Activated CD8-positive, alpha-beta memory T cell treated with anti-CD3 and anti-CD28 coated beads, Interleukin-2, amount 10 ng/mL, durations not matched to agents 7 days and 5 days (primary cell): ENCODE results near the gene CBX4. TPM values are rescaled to one million over a fixed set of nuclear protein-coding genes. Genes with fewer than 3 reads are reported as not detected.

Experiments
- ATAC-seq: fragments of 150-1000 bp; cut with Tn5 transposase; one replicate; pipeline ENCODE4 v1.10.0; 2021; ENCODE audit warnings: moderate library complexity
- CTCF ChIA-PET: fragments of 350-600 bp; sonication (Branson Sonifier 250); formaldehyde crosslinking; loops from one replicate; lab custom pipeline; 2021; ENCODE audit warnings: antibody characterized with exemption; lab: Charles Lee
- DNase-seq: peaks from one replicate; pipeline ENCODE4 v3.0.0-alpha.2; 2020
- H3K27ac Mint-ChIP-seq: one replicate; pipeline ENCODE4 v1.8.0; 2021; ENCODE audit warnings: mild to moderate bottlenecking, mixed read lengths
- H3K27me3 Mint-ChIP-seq: one replicate; pipeline ENCODE4 v1.8.0; 2021; ENCODE audit warnings: mixed read lengths
- H3K36me3 Mint-ChIP-seq: one replicate; pipeline ENCODE4 v1.8.0; 2021; ENCODE audit warnings: mild to moderate bottlenecking, mixed read lengths
- H3K4me1 Mint-ChIP-seq: one replicate; pipeline ENCODE4 v1.8.0; 2021; ENCODE audit warnings: mixed read lengths
- H3K4me3 Mint-ChIP-seq: one replicate; pipeline ENCODE4 v1.8.0; 2021; ENCODE audit warnings: mild to moderate bottlenecking, moderate library complexity, mixed read lengths
- H3K9me3 Mint-ChIP-seq: one replicate; pipeline ENCODE4 v1.8.0; 2022; ENCODE audit warnings: low read depth, mixed read lengths
- total RNA-seq, 2 experiments: library from RNA; stranded (reverse); gene quantifications; one replicate each; pipeline ENCODE4 v1.2.3, GENCODE V29; 2021

The CBX4 gene
- total RNA-seq, 2 experiments from 2014 or later, result 28.3 to 36.7 TPM

GRCh38 chr17:79815836-79816461 lies 23.3 kb downstream of the CBX4 start:
- peaks cover 15% of the 10 kb centered on the region for H3K4me1 Mint-ChIP-seq
- H3K27ac Mint-ChIP-seq, result no peak overlapping the region

GRCh38 chr17:79814974-79815835 lies 24.0 kb downstream of the CBX4 start:
- H3K36me3 Mint-ChIP-seq, result no peaks in the 10 kb centered on the region
- H3K4me3 Mint-ChIP-seq, result no peak overlapping the region
- H3K9me3 Mint-ChIP-seq, result no peaks in the 10 kb centered on the region
- no peak overlapping the region for H3K27ac Mint-ChIP-seq
- ATAC-seq, result no peak
- H3K27me3 Mint-ChIP-seq, result peaks cover 67% of the 10 kb centered on the region
- CTCF ChIA-PET, result interaction anchor here (0.9 to 5.7 kb wide), 6 partner anchors 9 to 30 kb away, joined by 3 to 51 read pairs (median 4); no protein-coding TSS in a partner anchor
- no peak for DNase-seq
- H3K4me1 Mint-ChIP-seq, result peaks cover 20% of the 10 kb centered on the region

More at GRCh38 chr17:79815836-79816461, 23.3 kb downstream of the CBX4 start:
- Mint-ChIP-seq H3K4me3 (no peak overlapping the region), H3K36me3 (no peaks in the 10 kb centered on the region), H3K27me3 (peaks cover 68% of the 10 kb centered on the region), H3K9me3 (no peaks in the 10 kb centered on the region)
- DNase-seq (no peak), ATAC-seq (no peak)
- CTCF ChIA-PET, result interaction anchor here (2.7 to 5.7 kb wide), 3 partner anchors 14 to 28 kb away, joined by 14 to 51 read pairs (median 16); partner anchors contain the start of gene CBX4

GRCh38 chr17:79814127-79814973 lies 24.9 kb downstream of the CBX4 start:
- CTCF ChIA-PET, result interaction anchor here (0.9 to 5.7 kb wide), 9 partner anchors 10 to 30 kb away, joined by 3 to 51 read pairs (median 4); partner anchors contain the start of gene CBX4
- Mint-ChIP-seq H3K4me1 (peaks cover 21% of the 10 kb centered on the region), H3K4me3 (no peak overlapping the region), H3K9me3 (no peaks in the 10 kb centered on the region), H3K36me3 (no peaks in the 10 kb centered on the region), H3K27ac (no peak overlapping the region), H3K27me3 (peaks cover 62% of the 10 kb centered on the region)
- DNase-seq, result no peak
- ATAC-seq, result no peak

GRCh38 chr17:79813297-79814126 lies 25.7 kb downstream of the CBX4 start:
- Mint-ChIP-seq H3K9me3 (no peaks in the 10 kb centered on the region), H3K4me3 (no peak overlapping the region), H3K4me1 (peaks cover 24% of the 10 kb centered on the region), H3K27me3 (peaks cover 62% of the 10 kb centered on the region), H3K36me3 (no peaks in the 10 kb centered on the region), H3K27ac (no peak overlapping the region)
- ATAC-seq (no peak), DNase-seq (no peak)
- CTCF ChIA-PET, result interaction anchor here (0.9 to 7.0 kb wide), 8 partner anchors 12 to 195 kb away, joined by 3 to 51 read pairs (median 9); partner anchors contain the start of gene CBX4

GRCh38 chr17:79812353-79813258 lies 26.6 kb downstream of the CBX4 start:
- H3K4me3 Mint-ChIP-seq, result no peak overlapping the region
- no peak for ATAC-seq
- H3K27ac Mint-ChIP-seq, result no peak overlapping the region
- H3K4me1 Mint-ChIP-seq, result peaks cover 24% of the 10 kb centered on the region
- no peak for DNase-seq
- CTCF ChIA-PET, result interaction anchor here (0.8 to 7.0 kb wide), 9 partner anchors 9 to 196 kb away, joined by 3 to 51 read pairs (median 7); partner anchors contain the start of gene CBX4
- H3K27me3 Mint-ChIP-seq, result peaks cover 62% of the 10 kb centered on the region
- H3K9me3 Mint-ChIP-seq, result no peaks in the 10 kb centered on the region
- H3K36me3 Mint-ChIP-seq, result no peaks in the 10 kb centered on the region

GRCh38 chr17:79811868-79812352 lies 27.3 kb downstream of the CBX4 start:
- ATAC-seq (no peak), DNase-seq (no peak)
- H3K36me3 Mint-ChIP-seq, result no peaks in the 10 kb centered on the region
- peak overlapping the region; percentile 46 for H3K27ac Mint-ChIP-seq
- no peak overlapping the region for H3K4me3 Mint-ChIP-seq
- H3K4me1 Mint-ChIP-seq, result peaks cover 24% of the 10 kb centered on the region
- H3K9me3 Mint-ChIP-seq, result no peaks in the 10 kb centered on the region
- CTCF ChIA-PET, result interaction anchor here (0.7 to 7.0 kb wide), 10 partner anchors 10 to 66 kb away, joined by 3 to 51 read pairs (median 7); partner anchors contain the start of genes CBX4 and CBX8
- H3K27me3 Mint-ChIP-seq, result peaks cover 63% of the 10 kb centered on the region

- Mint-ChIP-seq H3K4me3 (no peak overlapping the region), H3K27ac (peak overlapping the region; percentile 46), H3K36me3 (no peaks in the 10 kb centered on the region), H3K9me3 (no peaks in the 10 kb centered on the region), H3K27me3 (peaks cover 63% of the 10 kb centered on the region), H3K4me1 (peaks cover 24% of the 10 kb centered on the region)
- CTCF ChIA-PET, result interaction anchor here (0.7 to 7.0 kb wide), 11 partner anchors 9 to 181 kb away, joined by 3 to 51 read pairs (median 7); partner anchors contain the start of genes CBX4 and CBX8
- no peak for ATAC-seq
- peak; percentile 56 for DNase-seq
Observed at GRCh38 chr17:79811011-79811867, 28.0 kb downstream of the CBX4 start.

- CTCF ChIA-PET, result interaction anchor here (0.7 to 7.0 kb wide), 13 partner anchors 9 to 182 kb away, joined by 3 to 51 read pairs (median 7); partner anchors contain the start of genes CBX4 and CBX8
- ATAC-seq (peak; percentile 95), DNase-seq (peak; percentile 81)
- Mint-ChIP-seq H3K27me3 (peaks cover 67% of the 10 kb centered on the region), H3K27ac (no peak overlapping the region), H3K4me3 (no peak overlapping the region), H3K36me3 (no peaks in the 10 kb centered on the region), H3K4me1 (peaks cover 29% of the 10 kb centered on the region), H3K9me3 (no peaks in the 10 kb centered on the region)
Observed at GRCh38 chr17:79810130-79811010, 28.9 kb downstream of the CBX4 start.

- CTCF ChIA-PET, result interaction anchor here (0.8 to 7.0 kb wide), 7 partner anchors 13 to 184 kb away, joined by 3 to 38 read pairs (median 6); partner anchors contain the start of genes CBX4 and CBX8
- peaks cover 37% of the 10 kb centered on the region for H3K4me1 Mint-ChIP-seq
Observed at GRCh38 chr17:79809530-79810129, 29.6 kb downstream of the CBX4 start.

More at GRCh38 chr17:79809530-79810129, 29.6 kb downstream of the CBX4 start:
- Mint-ChIP-seq H3K36me3 (no peaks in the 10 kb centered on the region), H3K9me3 (no peaks in the 10 kb centered on the region), H3K27me3 (peaks cover 75% of the 10 kb centered on the region), H3K4me3 (no peak overlapping the region), H3K27ac (no peak overlapping the region)
- ATAC-seq (no peak), DNase-seq (no peak)
